Astrocyte (in vitro differentiated cells and primary cell): ENCODE measurements around the gene ASPRV1. TPM values are rescaled to one million over a fixed set of nuclear protein-coding genes. Genes with fewer than 3 reads are reported as not detected.

Experiments
- DNase-seq: peaks from one replicate; pipeline ENCODE4 v3.0.0-alpha.2; 2010; ENCODE audit warnings: low read depth
- FAIRE-seq: peaks from 2 replicates; lab custom pipeline; 2011; peaks lifted over from hg19 to GRCh38; lab: Jason Lieb, UNC
- H2AFZ ChIP-seq: 2 replicates; pipeline ENCODE4 v1.6.0; 2012; ENCODE audit warnings: low read depth, low read length, inconsistent platforms
- H3K27ac ChIP-seq: 2 replicates; pipeline ENCODE4 v1.5.1; 2011; ENCODE audit warnings: low read depth, low read length, inconsistent platforms
- H3K27me3 ChIP-seq: 2 replicates; pipeline ENCODE4 v1.6.0; 2011; ENCODE audit warnings: low read length, inconsistent platforms; ENCODE audit not compliant: insufficient read depth
- H3K36me3 ChIP-seq: 2 replicates; pipeline ENCODE4 v1.5.1; 2011; ENCODE audit warnings: low read length, inconsistent platforms; ENCODE audit not compliant: insufficient read depth
- H3K4me1 ChIP-seq: 2 replicates; pipeline ENCODE4 v1.5.1; 2011; ENCODE audit warnings: low read length, inconsistent platforms; ENCODE audit not compliant: insufficient read depth
- H3K4me2 ChIP-seq: 2 replicates; pipeline ENCODE4 v1.6.0; 2012; ENCODE audit warnings: low read length, inconsistent platforms
- H3K4me3 ChIP-seq: 2 replicates; pipeline ENCODE4 v1.5.1; 2011; ENCODE audit warnings: low read depth, mild to moderate bottlenecking, low read length, inconsistent platforms; ENCODE audit not compliant: insufficient read depth
- H3K79me2 ChIP-seq: 2 replicates; pipeline ENCODE4 v1.6.0; 2012; ENCODE audit warnings: mild to moderate bottlenecking, low read length, inconsistent platforms; ENCODE audit not compliant: insufficient read depth
- H3K9ac ChIP-seq: 2 replicates; pipeline ENCODE4 v1.6.0; 2012; ENCODE audit warnings: mild to moderate bottlenecking, low read length, inconsistent platforms
- H3K9me3 ChIP-seq: 2 replicates; pipeline ENCODE4 v1.5.1; 2012; ENCODE audit warnings: low read depth, mild to moderate bottlenecking, low read length, inconsistent platforms; ENCODE audit not compliant: insufficient read depth
- H4K20me1 ChIP-seq: 2 replicates; pipeline ENCODE4 v1.6.0; 2012; ENCODE audit warnings: low read length, inconsistent platforms; ENCODE audit not compliant: insufficient read depth
- H3K27ac Mint-ChIP-seq: one replicate; pipeline ENCODE4 v1.8.0; 2021; ENCODE audit warnings: mild to moderate bottlenecking, mixed read lengths; ENCODE audit not compliant: unreplicated experiment
- H3K27me3 Mint-ChIP-seq: one replicate; pipeline ENCODE4 v1.8.0; 2021; ENCODE audit warnings: low read depth, mixed read lengths; ENCODE audit not compliant: unreplicated experiment
- H3K36me3 Mint-ChIP-seq: one replicate; pipeline ENCODE4 v1.8.0; 2021; ENCODE audit warnings: low read depth, mixed read lengths; ENCODE audit not compliant: unreplicated experiment
- H3K4me1 Mint-ChIP-seq: one replicate; pipeline ENCODE4 v1.8.0; 2021; ENCODE audit warnings: low read depth, mixed read lengths; ENCODE audit not compliant: unreplicated experiment
- H3K4me3 Mint-ChIP-seq: one replicate; pipeline ENCODE4 v1.8.0; 2021; ENCODE audit warnings: mild to moderate bottlenecking, moderate library complexity, mixed read lengths; ENCODE audit not compliant: unreplicated experiment
- H3K9me3 Mint-ChIP-seq: one replicate; pipeline ENCODE4 v1.8.0; 2021; ENCODE audit warnings: mild to moderate bottlenecking, mixed read lengths; ENCODE audit not compliant: unreplicated experiment
- CTCF ChIP-seq: IDR thresholded peaks from 2 replicates; pipeline ENCODE4 v1.5.1; 2011; ENCODE audit warnings: low read depth, mild to moderate bottlenecking, inconsistent platforms, low read length, moderate library complexity; ENCODE audit not compliant: insufficient read depth
- EZH2 ChIP-seq: IDR thresholded peaks from 2 replicates; pipeline ENCODE4 v1.6.1; 2012; ENCODE audit warnings: mild to moderate bottlenecking, low read length, inconsistent platforms; ENCODE audit not compliant: insufficient read depth
- total RNA-seq: library from RNA; stranded (reverse); gene quantifications from 2 replicates; pipeline ENCODE4 v1.2.1, GENCODE V29; 2021

ASPRV1 gene
- total RNA-seq, 1 donor from 2014 or later, result 0.23 TPM

- H4K20me1 ChIP-seq, result no peaks in the 10 kb centered on the region
- peaks cover 33% of the 10 kb centered on the region for H3K36me3 ChIP-seq
- no peak overlapping the region for H3K27ac ChIP-seq
- no peak for FAIRE-seq
- DNase-seq, result no peak
- no peaks in the 10 kb centered on the region for H3K27me3 ChIP-seq
- no peak overlapping the region for H3K4me2 ChIP-seq
- H3K4me3 ChIP-seq, result no peak overlapping the region
- no peak overlapping the region for H3K27ac Mint-ChIP-seq
- H3K4me1 ChIP-seq, result peaks cover 22% of the 10 kb centered on the region
- no peaks in the 10 kb centered on the region for H3K27me3 Mint-ChIP-seq
- H3K79me2 ChIP-seq, result no peaks in the 10 kb centered on the region
- peaks cover 23% of the 10 kb centered on the region for H3K36me3 Mint-ChIP-seq
- no peak overlapping the region for H3K4me3 Mint-ChIP-seq
- TF ChIP-seq CTCF, result no peak
- H3K9ac ChIP-seq, result no peak overlapping the region
- H3K9me3 Mint-ChIP-seq, result no peaks in the 10 kb centered on the region
- H3K9me3 ChIP-seq, result no peaks in the 10 kb centered on the region
- peaks cover 24% of the 10 kb centered on the region for H3K4me1 Mint-ChIP-seq
- H2AFZ ChIP-seq, result no peak overlapping the region
Measured at GRCh38 chr2:69943000-69943842, 18.2 kb downstream of the ASPRV1 start.

GRCh38 chr2:69940691-69941090, 20.7 kb downstream of the ASPRV1 start:
- H3K27ac Mint-ChIP-seq, result no peak overlapping the region
- no peak for FAIRE-seq

More at GRCh38 chr2:69940691-69941090, 20.7 kb downstream of the ASPRV1 start:
- Mint-ChIP-seq H3K9me3 (peaks cover 2% of the 10 kb centered on the region), H3K36me3 (peaks cover 43% of the 10 kb centered on the region), H3K27me3 (no peaks in the 10 kb centered on the region), H3K4me3 (no peak overlapping the region), H3K4me1 (peaks cover 28% of the 10 kb centered on the region)
- Histone ChIP-seq H4K20me1 (no peaks in the 10 kb centered on the region), H3K4me1 (peaks cover 12% of the 10 kb centered on the region), H3K9ac (no peak overlapping the region), H3K79me2 (no peaks in the 10 kb centered on the region), H3K27me3 (no peaks in the 10 kb centered on the region), H2AFZ (no peak overlapping the region), H3K9me3 (no peaks in the 10 kb centered on the region), H3K27ac (no peak overlapping the region), H3K36me3 (peaks cover 42% of the 10 kb centered on the region), H3K4me2 (no peak overlapping the region), H3K4me3 (no peak overlapping the region)
- DNase-seq, result no peak
- no peak for TF ChIP-seq EZH2
- no peak for TF ChIP-seq CTCF
